ENCODE data around the gene LRRC46. TPM values are rescaled to one million over a fixed set of nuclear protein-coding genes. Genes with fewer than 3 reads are reported as not detected.

LRRC46 gene
- total and polyA plus RNA-seq, 4 donors: 9.3 to 25.3 (median 10.7) TPM

DNA sequence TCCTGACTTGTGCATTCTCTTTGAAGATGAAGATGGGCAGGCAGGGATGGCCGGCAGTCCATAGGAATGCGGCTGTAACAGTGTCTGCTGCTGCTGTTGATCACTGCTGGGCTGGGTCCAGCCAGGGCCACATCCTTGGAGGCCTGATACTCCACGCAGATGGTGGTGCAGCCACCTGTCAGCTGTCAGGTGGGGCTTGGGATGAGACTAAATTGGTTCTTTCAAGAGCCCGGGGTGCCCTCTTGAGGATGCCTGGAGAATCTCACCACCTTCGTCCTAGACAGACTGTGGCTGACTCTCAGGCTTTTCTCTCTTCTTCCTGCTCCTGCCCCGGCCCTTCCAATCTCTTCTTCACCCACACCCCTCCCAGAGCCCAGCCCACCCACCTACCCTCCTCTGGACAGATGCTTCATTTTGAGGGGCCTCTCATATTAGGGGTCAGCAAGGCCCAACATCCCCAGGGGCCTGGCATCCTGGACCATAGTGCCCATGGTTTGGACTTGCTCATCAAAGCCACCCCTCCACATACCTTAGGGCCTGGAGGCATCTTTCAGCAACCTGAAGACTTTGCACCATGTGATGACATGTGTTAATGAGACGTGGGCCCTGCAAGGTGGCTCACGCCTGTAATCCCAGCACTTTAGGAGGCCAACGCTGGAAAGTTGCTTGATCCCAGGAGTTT is 29.0 kb upstream of the LRRC46 start:
- Histone ChIP-seq H3K9ac (ENCODE audit: insufficient read depth in 1 of 2, low read length in 2 of 2) (no peak overlapping the region), H3K36me3 (ENCODE audit: control insufficient read depth in 4 of 4, insufficient read depth in 4 of 4, low read length in 4 of 4) (peaks cover 0 to 8% (median 3%) of the 10 kb centered on the region in 4 donors), H3K27me3 (ENCODE audit: control insufficient read depth in 3 of 3, insufficient read depth in 3 of 3, low read length in 2 of 3) (no peaks in the 10 kb centered on the region), H3K4me3 (no peak overlapping the region), H3K27ac (ENCODE audit: low read depth in 1 of 2, low read length in 1 of 2) (no peak overlapping the region), H3K4me1 (ENCODE audit: control insufficient read depth in 5 of 5, insufficient read depth in 5 of 5, low read length in 5 of 5) (no peaks in the 10 kb centered on the region), H3K9me3 (ENCODE audit: control insufficient read depth in 4 of 4, insufficient read depth in 3 of 4, low read length in 3 of 4) (no peaks in the 10 kb centered on the region)
- TF ChIP-seq, protein P1, sequence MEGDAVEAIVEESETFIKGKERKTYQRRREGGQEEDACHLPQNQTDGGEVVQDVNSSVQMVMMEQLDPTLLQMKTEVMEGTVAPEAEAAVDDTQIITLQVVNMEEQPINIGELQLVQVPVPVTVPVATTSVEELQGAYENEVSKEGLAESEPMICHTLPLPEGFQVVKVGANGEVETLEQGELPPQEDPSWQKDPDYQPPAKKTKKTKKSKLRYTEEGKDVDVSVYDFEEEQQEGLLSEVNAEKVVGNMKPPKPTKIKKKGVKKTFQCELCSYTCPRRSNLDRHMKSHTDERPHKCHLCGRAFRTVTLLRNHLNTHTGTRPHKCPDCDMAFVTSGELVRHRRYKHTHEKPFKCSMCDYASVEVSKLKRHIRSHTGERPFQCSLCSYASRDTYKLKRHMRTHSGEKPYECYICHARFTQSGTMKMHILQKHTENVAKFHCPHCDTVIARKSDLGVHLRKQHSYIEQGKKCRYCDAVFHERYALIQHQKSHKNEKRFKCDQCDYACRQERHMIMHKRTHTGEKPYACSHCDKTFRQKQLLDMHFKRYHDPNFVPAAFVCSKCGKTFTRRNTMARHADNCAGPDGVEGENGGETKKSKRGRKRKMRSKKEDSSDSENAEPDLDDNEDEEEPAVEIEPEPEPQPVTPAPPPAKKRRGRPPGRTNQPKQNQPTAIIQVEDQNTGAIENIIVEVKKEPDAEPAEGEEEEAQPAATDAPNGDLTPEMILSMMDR (IDR thresholded peaks at IDR 0.05; ENCODE audit: control extremely low read depth, extremely low read depth): peak; percentile 26
- ATAC-seq (ENCODE audit: insufficient read depth, low FRiP score) (no peak), DNase-seq (peak in 1 of 3 donors; percentile 12)
- WGBS, 2 donors: 35 to 38% methylated on average over 9 of the region's 9 CpGs

DNA sequence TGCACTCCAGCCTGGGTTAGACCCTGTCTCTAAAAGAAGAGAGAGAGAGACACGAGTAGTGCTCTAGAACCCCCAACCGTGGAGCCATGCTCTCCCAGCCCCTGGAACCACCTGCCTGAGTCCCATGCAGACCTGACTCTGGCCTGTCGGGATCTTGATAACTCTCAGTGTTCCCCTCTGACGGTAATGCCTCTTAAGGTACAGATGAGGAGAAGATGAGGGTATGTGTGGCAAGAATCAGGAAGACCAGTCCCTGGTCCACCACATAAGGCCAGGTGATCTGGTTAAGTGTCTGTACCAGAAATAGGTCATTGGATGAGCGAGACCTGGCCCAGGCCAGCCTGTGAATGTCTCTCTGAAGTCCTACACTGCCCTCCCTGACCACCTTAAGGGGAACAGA is 28.3 kb upstream of the LRRC46 start:
- H3K27me3 ChIP-seq (ENCODE audit: control insufficient read depth in 3 of 3, insufficient read depth in 3 of 3, low read length in 2 of 3): no peaks in the 10 kb centered on the region
- no peaks in the 10 kb centered on the region for H3K9me3 ChIP-seq (ENCODE audit: control insufficient read depth in 4 of 4, insufficient read depth in 3 of 4, low read length in 3 of 4)
- no peak for DNase-seq
- WGBS, 2 donors: 48 to 67% methylated on average over 5 of the region's 5 CpGs
- TF ChIP-seq, protein P1 (IDR thresholded peaks at IDR 0.05; ENCODE audit: control extremely low read depth, extremely low read depth): no peak
- H3K36me3 ChIP-seq (ENCODE audit: control insufficient read depth in 4 of 4, insufficient read depth in 4 of 4, low read length in 4 of 4): peaks cover 0 to 15% (median 5%) of the 10 kb centered on the region in 4 donors
- no peak for ATAC-seq (ENCODE audit: insufficient read depth, low FRiP score)
- H3K4me3 ChIP-seq: no peak overlapping the region
- no peaks in the 10 kb centered on the region for H3K4me1 ChIP-seq (ENCODE audit: control insufficient read depth in 5 of 5, insufficient read depth in 5 of 5, low read length in 5 of 5)
- H3K27ac ChIP-seq (ENCODE audit: low read depth in 1 of 2, low read length in 1 of 2): no peak overlapping the region
- peak overlapping the region in 1 of 2 donors; percentile 5 for H3K9ac ChIP-seq (ENCODE audit: insufficient read depth in 1 of 2, low read length in 2 of 2)

DNA sequence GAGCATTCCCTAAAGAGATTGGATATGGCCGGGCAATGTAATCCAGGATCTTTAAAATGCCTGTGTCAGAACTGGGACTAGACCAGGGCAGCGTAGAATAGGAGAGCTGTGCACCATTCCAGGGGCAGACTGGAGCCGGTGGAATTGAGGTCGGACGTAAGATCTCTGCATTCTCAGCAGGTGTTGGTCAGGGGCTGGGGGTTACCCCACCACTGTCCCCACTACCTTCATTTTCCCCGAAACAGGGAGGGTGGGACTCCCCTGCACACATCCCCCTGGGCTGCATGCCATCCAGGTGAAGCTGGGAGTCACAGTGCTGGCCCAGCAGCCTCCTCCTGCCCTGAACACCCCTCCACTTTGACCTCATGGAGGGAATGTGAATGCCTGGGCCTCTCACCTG is 27.7 kb upstream of the LRRC46 start:
- ATAC-seq (ENCODE audit: insufficient read depth, low FRiP score) (no peak), DNase-seq (no peak)
- TF ChIP-seq, protein P1 (IDR thresholded peaks at IDR 0.05; ENCODE audit: control extremely low read depth, extremely low read depth): no peak
- Histone ChIP-seq H3K27me3 (ENCODE audit: control insufficient read depth in 3 of 3, insufficient read depth in 3 of 3, low read length in 2 of 3) (no peaks in the 10 kb centered on the region), H3K36me3 (ENCODE audit: control insufficient read depth in 4 of 4, insufficient read depth in 4 of 4, low read length in 4 of 4) (peaks cover 0 to 21% (median 6%) of the 10 kb centered on the region in 4 donors), H3K4me1 (ENCODE audit: control insufficient read depth in 5 of 5, insufficient read depth in 5 of 5, low read length in 5 of 5) (no peaks in the 10 kb centered on the region), H3K4me3 (no peak overlapping the region), H3K9ac (ENCODE audit: insufficient read depth in 1 of 2, low read length in 2 of 2) (no peak overlapping the region), H3K27ac (ENCODE audit: low read depth in 1 of 2, low read length in 1 of 2) (no peak overlapping the region), H3K9me3 (ENCODE audit: control insufficient read depth in 4 of 4, insufficient read depth in 3 of 4, low read length in 3 of 4) (no peaks in the 10 kb centered on the region)
- 71 to 83% methylated on average over 6 of the region's 6 CpGs for WGBS, 2 donors
